DOHH2 (cell line): ENCODE measurements around the gene POFUT2.

Source experiments
- EZH2phosphoT487 ChIP-seq: fragments of 200-600 bp; sonication (generic); IDR thresholded peaks from 2 replicates; pipeline ENCODE4 v1.6.1; 2017; ENCODE audit warnings: borderline replicate concordance, mild to moderate bottlenecking, antibody characterized with exemption, low read length, moderate library complexity, mixed read lengths
- TF ChIP-seq, protein P1 (sequence below): fragments of 200-600 bp; sonication (generic); IDR thresholded peaks from one replicate; pipeline ENCODE4 v1.5.1; 2014; ENCODE audit warnings: antibody characterized with exemption, mild to moderate bottlenecking, low read depth, low read length; ENCODE audit not compliant: poor library complexity, severe bottlenecking

DNA sequence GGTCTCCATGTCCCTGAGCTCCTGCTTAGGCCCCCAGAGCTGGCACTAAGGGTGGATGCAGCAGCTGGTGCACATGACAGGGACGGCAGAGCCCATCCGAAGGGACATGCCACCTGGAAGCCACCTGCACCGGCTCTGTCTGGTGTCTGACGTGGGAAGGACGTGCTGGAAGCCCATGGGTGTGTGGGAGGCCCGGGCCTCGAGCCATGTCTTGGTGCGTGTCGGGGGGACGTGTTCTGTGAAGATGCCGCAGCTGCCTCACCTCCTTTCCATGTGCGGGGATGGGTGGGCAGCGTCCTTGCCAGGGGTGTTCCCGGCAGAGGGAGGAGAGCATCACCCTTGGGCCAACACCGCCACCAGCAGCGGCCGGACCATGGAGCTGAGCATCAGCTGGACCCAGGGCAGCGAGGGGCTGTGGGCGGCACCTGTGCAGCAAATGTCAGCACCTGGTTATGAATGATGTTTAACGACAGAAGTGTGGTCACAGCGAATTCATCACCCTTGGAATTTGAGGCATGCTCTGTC lies 15.5 kb upstream of the POFUT2 start:
- TF ChIP-seq, protein P1, sequence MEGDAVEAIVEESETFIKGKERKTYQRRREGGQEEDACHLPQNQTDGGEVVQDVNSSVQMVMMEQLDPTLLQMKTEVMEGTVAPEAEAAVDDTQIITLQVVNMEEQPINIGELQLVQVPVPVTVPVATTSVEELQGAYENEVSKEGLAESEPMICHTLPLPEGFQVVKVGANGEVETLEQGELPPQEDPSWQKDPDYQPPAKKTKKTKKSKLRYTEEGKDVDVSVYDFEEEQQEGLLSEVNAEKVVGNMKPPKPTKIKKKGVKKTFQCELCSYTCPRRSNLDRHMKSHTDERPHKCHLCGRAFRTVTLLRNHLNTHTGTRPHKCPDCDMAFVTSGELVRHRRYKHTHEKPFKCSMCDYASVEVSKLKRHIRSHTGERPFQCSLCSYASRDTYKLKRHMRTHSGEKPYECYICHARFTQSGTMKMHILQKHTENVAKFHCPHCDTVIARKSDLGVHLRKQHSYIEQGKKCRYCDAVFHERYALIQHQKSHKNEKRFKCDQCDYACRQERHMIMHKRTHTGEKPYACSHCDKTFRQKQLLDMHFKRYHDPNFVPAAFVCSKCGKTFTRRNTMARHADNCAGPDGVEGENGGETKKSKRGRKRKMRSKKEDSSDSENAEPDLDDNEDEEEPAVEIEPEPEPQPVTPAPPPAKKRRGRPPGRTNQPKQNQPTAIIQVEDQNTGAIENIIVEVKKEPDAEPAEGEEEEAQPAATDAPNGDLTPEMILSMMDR: no peak
- no peak for TF ChIP-seq EZH2phosphoT487
